ENCODE results near the gene MGME1. TPM values are rescaled to one million over a fixed set of nuclear protein-coding genes. Genes with fewer than 3 reads are reported as not detected.
A peak's percentile ranks its signal among the peaks of the same experiment; 100 is the strongest.

MGME1 gene
- total and polyA plus RNA-seq, 9 of the 15 experiments (the other 6 are each of a cell fraction or from before 2014, with no cell fraction given), result 13.4 to 45.1 (median 30.6) TPM

- TF ChIP-seq POLR2G (IDR thresholded peaks at IDR 0.05; ENCODE audit: low read depth, low read length) (peak; percentile 97), GTF2E2 (tag; IDR thresholded peaks at IDR 0.05) (no peak; the same call in 1 of the 2 replicates), TCF7L2 (IDR thresholded peaks at IDR 0.05; ENCODE audit: low read depth, low read length) (no peak), MCM5 (IDR thresholded peaks at IDR 0.05; ENCODE audit: low read depth) (no peak), XRCC3 (IDR thresholded peaks at IDR 0.05) (no peak), SIN3B (IDR thresholded peaks at IDR 0.05; ENCODE audit: low read depth) (peak; percentile 59; the same call in 1 of the 2 replicates), POLR3G (IDR thresholded peaks at IDR 0.05; ENCODE audit: extremely low read depth, insufficient read length, insufficient replicate concordance) (no peak), THAP7 (CRISPR knock-in tag; IDR thresholded peaks at IDR 0.05) (no peak), ILK (tag; IDR thresholded peaks at IDR 0.05; ENCODE audit: borderline replicate concordance, low read depth) (no peak), GABPB2 (CRISPR knock-in tag; conservative IDR thresholded peaks at IDR 0.05) (no peak), CXXC5 (CRISPR knock-in tag; IDR thresholded peaks at IDR 0.05) (peak; percentile 77; the same call in 1 of the 2 replicates), ZNF561 (CRISPR knock-in tag; conservative IDR thresholded peaks at IDR 0.05) (no peak), TEAD4 (IDR thresholded peaks at IDR 0.05; ENCODE audit: low read length) (peak; percentile 28; the same call in 1 of the 2 replicates), TEAD4 (CRISPR knock-in tag; IDR thresholded peaks at IDR 0.05; ENCODE audit: borderline replicate concordance) (no peak), MTF1 (CRISPR knock-in tag; IDR thresholded peaks at IDR 0.05; ENCODE audit: borderline replicate concordance) (no peak), CREB5 (CRISPR knock-in tag; IDR thresholded peaks at IDR 0.05) (no peak), MTA3 (IDR thresholded peaks at IDR 0.05; ENCODE audit: borderline replicate concordance) (peak; percentile 91; the same call in 1 of the 2 replicates), ADNP (tag; IDR thresholded peaks at IDR 0.05) (no peak), PHF8 (IDR thresholded peaks at IDR 0.05; ENCODE audit: borderline replicate concordance, low read length) (peak; percentile 63; the same call in 1 of the 2 replicates), ZC3H11A (IDR thresholded peaks at IDR 0.05; ENCODE audit: low read depth, low read length) (no peak), ZNF639 (CRISPR knock-in tag; conservative IDR thresholded peaks at IDR 0.05 in 1 of 2, IDR thresholded peaks at IDR 0.05 in 1 of 2) (peak in 1 of 2 experiments; percentile 85; a peak in 2 of 4 replicates)
These were observed at the start of gene MGME1, which contains the start of gene SNX5 (continued) for GRCh38 chr20:17968366-17969277.
